Measurements from ENCODE around the gene PARP16.

GRCh38 chr15:65307978-65308377, 21.3 kb upstream of the PARP16 start:
- no peak for TF ChIP-seq CTCF (IDR thresholded peaks at IDR 0.05; ENCODE audit: borderline replicate concordance, extremely low read depth, low read length, poor library complexity, severe bottlenecking)
- TF ChIP-seq EZH2 (IDR thresholded peaks at IDR 0.05; ENCODE audit: borderline replicate concordance, low read depth, low read length, severe bottlenecking) = no peak

Data from DND-41 (cell line).